HEK293T (cell line): ENCODE results near the gene TULP3.

Experiments used
- ARNT ChIP-seq: fragments of 450-650 bp; IDR thresholded peaks from 2 replicates; pipeline ENCODE4 v1.6.1; 2017; ENCODE audit warnings: mild to moderate bottlenecking
- BHLHE40 ChIP-seq: fragments of 450-650 bp; IDR thresholded peaks from 2 replicates; pipeline ENCODE4 v1.6.1; 2016; ENCODE audit warnings: mild to moderate bottlenecking, moderate library complexity, borderline replicate concordance
- CTBP1 ChIP-seq: fragments of 450-650 bp; IDR thresholded peaks from 2 replicates; pipeline ENCODE4 v1.6.1; 2016; ENCODE audit warnings: borderline replicate concordance
- ELF4 ChIP-seq: fragments of 450-650 bp; IDR thresholded peaks from 2 replicates; pipeline ENCODE4 v1.6.1; 2017; ENCODE audit warnings: antibody characterized with exemption
- FOXA1 ChIP-seq: fragments of 450-650 bp; IDR thresholded peaks from 2 replicates; pipeline ENCODE4 v1.6.1; 2016; ENCODE audit warnings: mild to moderate bottlenecking
- FOXK2 ChIP-seq: fragments of 450-650 bp; IDR thresholded peaks from 2 replicates; pipeline ENCODE4 v1.6.1; 2016; ENCODE audit warnings: mild to moderate bottlenecking
- FOXM1 ChIP-seq: fragments of 450-650 bp; IDR thresholded peaks from 2 replicates; pipeline ENCODE4 v1.6.1; 2017; ENCODE audit warnings: mild to moderate bottlenecking, borderline replicate concordance
- HDGF ChIP-seq: fragments of 450-650 bp; IDR thresholded peaks from 2 replicates; pipeline ENCODE4 v1.6.1; 2017; ENCODE audit warnings: antibody characterized with exemption, borderline replicate concordance
- SP1 ChIP-seq: fragments of 450-650 bp; IDR thresholded peaks from 2 replicates; pipeline ENCODE4 v1.6.1; 2017
- SUZ12 ChIP-seq: fragments of 450-650 bp; IDR thresholded peaks from 2 replicates; pipeline ENCODE4 v1.6.1; 2016; ENCODE audit warnings: mild to moderate bottlenecking
- TARDBP ChIP-seq: fragments of 450-650 bp; IDR thresholded peaks from 2 replicates; pipeline ENCODE4 v1.6.1; 2016
- ZNF384 ChIP-seq: fragments of 450-650 bp; IDR thresholded peaks from 2 replicates; pipeline ENCODE4 v1.6.1; 2016

DNA sequence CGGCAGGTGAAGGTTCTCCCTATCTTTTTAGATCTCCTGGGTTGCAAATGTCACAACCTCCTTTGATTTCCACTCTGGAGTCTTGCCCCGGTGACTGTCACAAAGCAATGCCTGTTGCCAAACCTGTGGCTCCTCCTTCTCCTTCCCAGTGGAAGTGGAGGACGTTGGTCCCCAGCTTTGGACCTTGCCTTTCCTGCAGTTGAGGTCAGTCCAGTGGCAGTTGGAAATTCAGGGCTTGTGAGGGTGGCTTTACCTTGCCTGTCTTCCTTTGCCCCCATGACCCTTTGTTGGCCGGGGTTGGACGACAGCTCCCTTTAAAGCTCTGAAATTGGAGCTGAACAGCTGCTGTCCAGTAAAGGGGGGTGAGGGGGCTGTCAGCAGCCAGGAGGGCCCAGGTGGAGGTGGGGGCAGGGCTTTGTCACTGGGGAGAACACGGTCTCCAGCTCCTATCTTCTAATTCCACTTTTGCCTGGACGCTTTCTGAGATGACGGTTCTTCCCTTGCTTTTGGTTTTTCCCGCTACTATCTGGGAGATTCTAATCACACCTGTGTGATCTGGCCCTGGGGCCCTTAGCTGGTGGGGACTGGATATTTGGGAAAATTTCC, 72.6 kb downstream of the TULP3 start:
- TF ChIP-seq SP1 (no peak), FOXM1 (no peak), SUZ12 (no peak), CTBP1 (no peak), TARDBP (no peak), FOXK2 (no peak), BHLHE40 (no peak), ARNT (no peak), FOXA1 (no peak), HDGF (no peak), ELF4 (no peak), ZNF384 (no peak)
